NB4 (cell line): ENCODE measurements around the gene RIC8B.

Experiments
- MYC ChIP-seq: IDR thresholded peaks from 2 replicates; pipeline ENCODE4 v1.6.1; 2011; ENCODE audit warnings: low read depth, low read length
- TF ChIP-seq, protein P1 (sequence below): IDR thresholded peaks from one replicate; pipeline ENCODE4 v1.5.1; 2012; ENCODE audit warnings: low read depth, low read length
- TF ChIP-seq, protein P2 (sequence below): IDR thresholded peaks from 2 replicates; pipeline ENCODE4 v1.6.1; 2011; ENCODE audit warnings: low read depth, low read length

GRCh38 chr12:106764738-106765137 lies 9.7 kb upstream of the RIC8B start:
- TF ChIP-seq, protein P1, sequence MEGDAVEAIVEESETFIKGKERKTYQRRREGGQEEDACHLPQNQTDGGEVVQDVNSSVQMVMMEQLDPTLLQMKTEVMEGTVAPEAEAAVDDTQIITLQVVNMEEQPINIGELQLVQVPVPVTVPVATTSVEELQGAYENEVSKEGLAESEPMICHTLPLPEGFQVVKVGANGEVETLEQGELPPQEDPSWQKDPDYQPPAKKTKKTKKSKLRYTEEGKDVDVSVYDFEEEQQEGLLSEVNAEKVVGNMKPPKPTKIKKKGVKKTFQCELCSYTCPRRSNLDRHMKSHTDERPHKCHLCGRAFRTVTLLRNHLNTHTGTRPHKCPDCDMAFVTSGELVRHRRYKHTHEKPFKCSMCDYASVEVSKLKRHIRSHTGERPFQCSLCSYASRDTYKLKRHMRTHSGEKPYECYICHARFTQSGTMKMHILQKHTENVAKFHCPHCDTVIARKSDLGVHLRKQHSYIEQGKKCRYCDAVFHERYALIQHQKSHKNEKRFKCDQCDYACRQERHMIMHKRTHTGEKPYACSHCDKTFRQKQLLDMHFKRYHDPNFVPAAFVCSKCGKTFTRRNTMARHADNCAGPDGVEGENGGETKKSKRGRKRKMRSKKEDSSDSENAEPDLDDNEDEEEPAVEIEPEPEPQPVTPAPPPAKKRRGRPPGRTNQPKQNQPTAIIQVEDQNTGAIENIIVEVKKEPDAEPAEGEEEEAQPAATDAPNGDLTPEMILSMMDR: no peak
- TF ChIP-seq MYC: no peak
- TF ChIP-seq, protein P2, sequence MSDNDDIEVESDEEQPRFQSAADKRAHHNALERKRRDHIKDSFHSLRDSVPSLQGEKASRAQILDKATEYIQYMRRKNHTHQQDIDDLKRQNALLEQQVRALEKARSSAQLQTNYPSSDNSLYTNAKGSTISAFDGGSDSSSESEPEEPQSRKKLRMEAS: no peak
